HG03045 (cell line): ENCODE results near the gene GRIN2A.

Source experiments
- ATAC-seq: cut with Tn5 transposase; IDR thresholded peaks from one replicate; pipeline ENCODE4 v1.9.1; 2021; ENCODE audit warnings: mild to moderate bottlenecking, moderate library complexity; ENCODE audit not compliant: unreplicated experiment

GRIN2A gene

GRCh38 chr16:9836118-9836736 lies 346.0 kb downstream of the GRIN2A start:
- ATAC-seq, result no peak

GRCh38 chr16:9827062-9827752 lies 355.0 kb downstream of the GRIN2A start:
- ATAC-seq, result no peak

- ATAC-seq, result no peak
Observed at GRCh38 chr16:9826656-9827055, 355.6 kb downstream of the GRIN2A start.

GRCh38 chr16:9824200-9825068 lies 357.8 kb downstream of the GRIN2A start:
- no peak for ATAC-seq

- ATAC-seq, result no peak
Observed at GRCh38 chr16:9823510-9823909, 358.7 kb downstream of the GRIN2A start.

GRCh38 chr16:9821970-9822369 lies 360.3 kb downstream of the GRIN2A start:
- ATAC-seq, result no peak

GRCh38 chr16:9821331-9821730 lies 360.9 kb downstream of the GRIN2A start:
- ATAC-seq, result no peak

- no peak for ATAC-seq
Observed at GRCh38 chr16:9820476-9821246, 361.6 kb downstream of the GRIN2A start.

- no peak for ATAC-seq
Observed at GRCh38 chr16:9818702-9819101, 363.5 kb downstream of the GRIN2A start.

GRCh38 chr16:9817586-9817985 lies 364.6 kb downstream of the GRIN2A start:
- ATAC-seq, result no peak

- ATAC-seq, result no peak
Observed at GRCh38 chr16:9816644-9817043, 365.6 kb downstream of the GRIN2A start.

- ATAC-seq, result no peak
Observed at GRCh38 chr16:9813665-9814064, 368.6 kb downstream of the GRIN2A start.

GRCh38 chr16:9808210-9808609 lies 374.0 kb downstream of the GRIN2A start:
- no peak for ATAC-seq

GRCh38 chr16:9807302-9807701 lies 374.9 kb downstream of the GRIN2A start:
- no peak for ATAC-seq

GRCh38 chr16:9805109-9805508 lies 377.1 kb downstream of the GRIN2A start:
- ATAC-seq, result no peak

- no peak for ATAC-seq
Observed at GRCh38 chr16:9802160-9802559, 380.1 kb downstream of the GRIN2A start.

- ATAC-seq, result no peak
Observed at GRCh38 chr16:9801651-9802050, 380.6 kb downstream of the GRIN2A start.

- ATAC-seq, result no peak
Observed at GRCh38 chr16:9800186-9800738, 382.0 kb downstream of the GRIN2A start.

- ATAC-seq, result no peak
Observed at GRCh38 chr16:9798952-9799580, 383.2 kb downstream of the GRIN2A start.

- no peak for ATAC-seq
Observed at GRCh38 chr16:9798474-9798873, 383.8 kb downstream of the GRIN2A start.
